C4-2B (cell line): Measurements from ENCODE around the gene SERPINF2.

ENCODE experiments used
- ZFX ChIP-seq: fragments of 450-650 bp; IDR thresholded peaks from 2 replicates; pipeline ENCODE4 v1.6.1; 2017
- TF ChIP-seq, protein P1 (sequence below): fragments of 450-650 bp; conservative IDR thresholded peaks from 2 replicates; pipeline ENCODE4 v1.5.1; 2017; ENCODE audit warnings: mild to moderate bottlenecking

GRCh38 chr17:1724869-1725641, 17.6 kb upstream of the SERPINF2 start:
- TF ChIP-seq, protein P1, sequence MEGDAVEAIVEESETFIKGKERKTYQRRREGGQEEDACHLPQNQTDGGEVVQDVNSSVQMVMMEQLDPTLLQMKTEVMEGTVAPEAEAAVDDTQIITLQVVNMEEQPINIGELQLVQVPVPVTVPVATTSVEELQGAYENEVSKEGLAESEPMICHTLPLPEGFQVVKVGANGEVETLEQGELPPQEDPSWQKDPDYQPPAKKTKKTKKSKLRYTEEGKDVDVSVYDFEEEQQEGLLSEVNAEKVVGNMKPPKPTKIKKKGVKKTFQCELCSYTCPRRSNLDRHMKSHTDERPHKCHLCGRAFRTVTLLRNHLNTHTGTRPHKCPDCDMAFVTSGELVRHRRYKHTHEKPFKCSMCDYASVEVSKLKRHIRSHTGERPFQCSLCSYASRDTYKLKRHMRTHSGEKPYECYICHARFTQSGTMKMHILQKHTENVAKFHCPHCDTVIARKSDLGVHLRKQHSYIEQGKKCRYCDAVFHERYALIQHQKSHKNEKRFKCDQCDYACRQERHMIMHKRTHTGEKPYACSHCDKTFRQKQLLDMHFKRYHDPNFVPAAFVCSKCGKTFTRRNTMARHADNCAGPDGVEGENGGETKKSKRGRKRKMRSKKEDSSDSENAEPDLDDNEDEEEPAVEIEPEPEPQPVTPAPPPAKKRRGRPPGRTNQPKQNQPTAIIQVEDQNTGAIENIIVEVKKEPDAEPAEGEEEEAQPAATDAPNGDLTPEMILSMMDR, result no peak; the same call in 1 of the 2 replicates
- peak; percentile 55; the same call in 1 of the 2 replicates for TF ChIP-seq ZFX
